Stimulated activated CD4-positive, alpha-beta T cell treated with anti-CD3 and anti-CD28 coated beads, Interleukin-4, amount 100 ng/mL, for 1 hour (primary cell): ENCODE results near the gene IL9.

Experiments
- DNase-seq: peaks from one replicate; pipeline ENCODE4 v3.0.0-alpha.2; 2020

IL9 gene

DNA sequence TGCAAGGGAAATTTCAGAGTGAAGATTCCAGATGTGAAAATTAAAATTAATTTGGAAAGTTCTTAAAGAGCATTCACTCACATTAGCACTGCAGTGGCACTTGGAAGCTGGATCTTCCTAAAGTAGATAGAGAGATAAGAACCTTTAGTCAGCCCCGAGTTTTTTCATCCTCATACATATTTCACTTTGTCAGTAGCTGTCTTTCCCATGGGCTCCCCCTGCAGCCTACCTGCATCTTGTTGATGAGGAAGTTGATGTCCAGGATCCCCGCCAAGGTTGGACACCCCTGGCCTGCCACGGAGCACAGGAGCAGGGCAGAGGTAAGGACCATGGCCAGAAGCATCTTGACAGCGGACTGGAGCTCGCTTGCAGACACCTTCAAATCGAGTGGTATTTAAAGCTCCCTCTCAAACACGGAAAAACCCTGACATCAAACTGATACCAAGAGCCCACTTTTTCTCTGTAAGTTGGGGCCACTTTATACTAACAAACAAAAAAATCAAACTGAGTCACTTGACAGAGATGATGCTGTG lies at the start of gene IL9:
Gene IL9, minus strand, starts transcription at position 368 of the 533 bp plus-strand sequence. Its CDS starts 25 bp downstream, at position 343.
- DNase-seq = no peak

DNA sequence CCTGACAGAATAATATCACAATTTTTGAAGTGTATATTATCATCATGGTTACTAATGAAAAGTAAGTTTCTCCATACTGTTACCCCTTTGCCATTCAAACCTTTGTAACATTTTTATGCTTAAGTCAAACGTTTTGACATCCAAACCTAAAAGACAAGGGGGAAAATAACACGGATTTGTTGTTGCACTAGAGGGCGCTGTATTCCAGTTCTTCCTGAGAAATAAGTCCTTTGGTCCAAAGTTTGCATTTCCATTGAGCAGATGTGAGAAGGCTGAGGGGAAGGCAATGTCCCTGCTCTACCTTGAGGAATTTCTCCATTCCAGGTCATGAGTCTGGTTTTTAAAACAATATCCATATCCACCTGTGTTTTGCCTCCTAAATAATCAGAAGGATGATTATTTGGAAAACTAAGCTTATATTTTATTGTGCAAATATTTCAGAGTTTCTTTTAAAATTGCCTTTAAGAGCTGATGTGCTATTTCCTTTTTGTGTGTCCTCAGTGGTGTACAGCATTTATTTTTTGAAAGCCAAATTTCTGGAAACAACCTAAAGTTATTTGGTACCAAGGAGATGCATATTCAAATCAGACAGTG lies 49.4 kb upstream of the IL9 start:
- no peak for DNase-seq

DNA sequence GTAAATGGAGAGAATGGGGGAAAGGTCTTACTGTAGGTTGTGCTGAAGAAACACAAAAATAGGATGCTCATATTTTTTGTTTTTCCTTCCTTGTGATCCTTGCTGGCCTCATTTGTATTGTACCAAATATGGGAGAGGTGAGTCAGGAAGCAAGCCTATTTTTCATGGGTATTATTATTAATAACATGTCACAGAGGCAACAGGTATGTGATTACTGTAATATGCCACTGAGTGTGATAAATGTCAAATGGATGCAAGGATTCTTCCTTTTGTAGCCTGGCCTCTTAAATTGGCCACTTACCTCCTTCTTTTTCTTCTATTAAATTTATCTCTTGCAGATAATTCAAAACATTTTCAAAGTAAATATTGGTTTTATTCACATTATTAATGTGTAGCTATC lies 48.9 kb upstream of the IL9 start:
- no peak for DNase-seq

DNA sequence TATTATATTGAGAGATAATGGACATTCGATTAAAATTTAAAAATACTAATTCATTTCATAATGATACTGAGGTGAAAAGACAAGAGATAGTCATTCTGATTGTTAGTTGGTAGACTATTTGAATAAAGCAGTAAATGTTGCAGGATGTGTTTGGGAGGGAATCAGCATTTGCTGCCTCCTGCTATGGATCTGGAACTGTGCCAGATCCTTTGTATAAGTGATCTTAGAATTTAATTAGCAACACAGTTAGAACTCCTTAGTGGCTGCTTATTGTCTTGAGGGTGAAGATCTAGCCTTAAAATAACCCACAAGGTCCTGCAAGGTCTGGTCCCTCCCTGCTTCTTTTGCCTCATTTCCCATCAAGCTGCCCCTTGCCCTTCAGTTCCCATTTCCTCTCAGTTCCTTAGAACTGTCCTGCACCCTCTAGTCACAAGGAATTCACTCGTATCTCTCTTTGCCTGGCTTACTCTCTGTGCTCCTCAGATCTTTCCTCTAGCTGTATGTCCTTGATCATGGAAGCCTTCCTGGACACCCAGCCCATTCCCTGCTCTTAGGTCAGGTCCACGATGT lies 46.6 kb upstream of the IL9 start:
- no peak for DNase-seq

DNA sequence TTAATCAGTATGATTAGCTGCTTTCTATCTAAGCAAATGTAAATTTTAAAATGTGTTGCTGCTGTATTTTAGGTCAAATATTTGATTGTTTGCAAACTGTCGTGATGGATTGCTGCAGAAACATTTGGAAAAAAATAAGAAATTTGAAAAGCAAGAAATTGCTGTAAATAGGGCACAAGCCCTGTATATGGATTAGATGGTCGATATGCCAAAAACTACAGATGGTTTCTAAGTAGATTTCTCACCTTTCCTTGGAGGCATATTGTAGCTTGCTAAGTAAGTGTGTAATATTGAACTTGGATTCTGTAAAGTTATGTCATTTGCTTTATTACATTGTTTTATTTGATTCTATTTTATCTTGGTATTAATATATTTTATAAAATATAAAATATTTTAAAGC lies 46.1 kb upstream of the IL9 start:
- no peak for DNase-seq

DNA sequence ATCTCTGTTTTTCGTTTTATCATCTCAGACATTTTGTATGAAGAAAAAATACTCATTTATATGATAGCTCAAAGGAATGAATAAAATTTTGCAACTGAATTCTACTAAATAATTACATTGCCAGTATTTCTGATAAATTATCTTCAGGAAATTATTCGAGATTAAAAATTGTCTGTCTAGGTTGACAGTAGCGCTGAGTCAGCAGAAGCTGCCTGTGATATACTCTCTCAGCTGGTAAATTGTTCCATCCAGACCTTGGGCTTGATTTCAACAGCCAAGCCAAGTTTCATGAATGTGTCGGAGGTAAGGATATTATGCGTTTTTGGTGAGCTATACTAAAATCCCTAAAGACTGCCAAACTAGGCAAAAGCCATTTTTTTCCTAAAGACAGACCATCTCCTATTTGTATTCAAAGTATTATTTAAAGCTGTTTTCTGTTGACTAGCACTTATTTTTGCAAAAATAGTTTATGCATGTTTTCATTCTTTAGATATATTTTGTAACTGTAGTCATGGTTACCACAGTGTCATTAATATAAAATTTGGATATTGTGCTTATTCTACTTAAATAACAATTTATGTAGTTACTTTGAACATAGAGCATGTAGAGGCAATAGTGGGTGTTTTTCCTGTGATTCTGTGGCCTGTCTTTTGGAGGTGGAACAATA lies 41.7 kb upstream of the IL9 start:
- no peak for DNase-seq

DNA sequence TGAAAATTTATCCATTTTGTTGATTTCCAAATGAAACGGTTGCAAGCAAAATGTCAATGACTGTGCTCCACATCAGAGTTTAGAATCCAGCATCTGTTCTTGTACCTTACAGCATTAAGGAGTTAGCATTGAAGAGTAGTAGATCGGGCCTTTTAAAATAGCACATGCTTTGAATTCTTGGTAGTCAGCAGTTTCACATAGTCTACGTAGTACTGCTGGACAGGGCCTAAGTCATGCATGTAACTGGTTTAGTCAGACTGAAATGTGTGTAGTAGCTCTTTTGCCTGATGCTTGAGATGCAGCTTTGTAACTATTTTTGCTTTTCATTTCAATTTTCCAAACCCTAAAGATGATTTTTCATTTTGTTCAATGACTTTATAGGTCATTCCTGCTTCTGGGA lies 39.3 kb upstream of the IL9 start:
- DNase-seq = no peak

DNA sequence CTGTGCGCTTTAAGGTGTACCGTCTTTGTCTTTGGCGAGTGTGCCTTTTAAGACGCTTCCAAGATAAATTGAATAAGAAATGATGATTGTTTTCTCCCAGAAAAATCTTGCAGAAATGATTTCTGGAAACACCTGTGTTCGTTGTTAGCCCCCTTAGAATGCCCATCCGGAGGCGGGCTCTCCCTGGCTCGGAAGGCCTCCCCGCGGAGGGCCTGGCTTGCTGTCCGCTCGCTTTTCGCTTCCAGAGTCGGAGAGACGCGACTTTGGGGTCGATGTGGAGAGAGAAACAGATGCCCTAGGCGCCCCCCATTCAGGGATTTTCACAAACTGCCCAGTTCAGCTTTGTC lies 35.3 kb upstream of the IL9 start:
- DNase-seq = no peak

DNA sequence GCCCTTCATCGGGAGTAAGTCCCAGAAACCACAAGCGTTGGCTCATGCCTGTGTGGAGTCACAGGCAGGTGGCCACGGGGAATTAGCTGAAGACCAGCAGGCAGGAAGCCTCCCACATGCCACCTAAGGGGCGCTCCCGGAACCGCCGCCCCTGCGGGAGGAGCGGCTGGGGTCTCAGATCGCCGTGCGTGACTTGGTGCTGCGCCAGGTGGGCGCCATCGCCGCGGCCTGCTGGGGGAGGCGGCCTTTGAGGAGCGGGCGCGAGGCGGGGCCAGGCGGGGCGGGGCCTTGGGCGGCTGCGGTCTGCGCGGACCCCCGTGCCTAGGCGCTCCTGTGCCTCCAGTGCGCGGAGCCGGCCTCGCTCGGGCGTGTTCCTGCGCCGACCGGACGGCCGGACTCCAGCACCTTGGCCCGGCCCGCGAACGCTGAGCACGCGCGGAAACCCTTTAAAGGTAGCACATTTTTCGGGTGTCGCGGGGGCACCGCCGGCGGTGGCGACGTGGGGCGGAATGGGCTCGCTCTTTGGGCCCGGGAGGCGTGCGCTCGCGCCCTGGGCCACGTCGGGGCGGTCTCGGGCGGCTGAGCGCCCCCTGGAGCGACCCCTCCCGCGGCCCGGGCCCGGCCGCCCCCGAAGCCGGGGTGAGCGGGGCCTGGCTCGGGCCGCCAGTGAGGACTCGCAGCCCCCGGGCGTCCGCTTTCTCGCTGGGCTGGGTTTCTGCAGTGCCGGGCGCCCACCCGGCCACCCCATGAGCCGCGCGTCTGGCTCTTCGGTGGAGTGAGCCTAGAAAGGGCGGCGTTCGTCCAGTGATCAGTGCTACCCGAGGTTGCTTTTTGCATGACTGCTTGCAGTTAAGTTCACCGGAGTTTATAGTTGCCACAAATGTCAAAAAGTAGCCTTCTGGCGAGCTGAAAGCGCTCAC lies 34.6 kb upstream of the IL9 start:
- DNase-seq = no peak

DNA sequence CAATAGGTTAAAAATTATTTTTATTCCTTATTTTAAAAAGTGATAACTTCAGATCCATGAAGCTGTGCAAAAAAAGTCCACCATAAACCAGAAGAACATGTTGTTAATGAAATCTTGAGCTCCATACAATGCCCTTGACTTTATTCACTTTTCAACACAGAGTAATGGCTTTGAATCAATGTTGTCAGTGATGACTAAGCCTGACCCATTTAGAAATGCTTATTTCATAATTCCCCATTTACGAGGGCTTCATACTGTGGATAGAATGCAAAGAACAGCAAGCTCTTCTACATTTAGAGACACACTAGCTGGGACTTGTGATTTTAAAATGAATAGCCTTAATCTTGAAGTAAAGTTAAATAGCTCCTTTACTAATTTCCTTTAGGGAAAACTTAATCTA lies 25.7 kb upstream of the IL9 start:
- DNase-seq = no peak

DNA sequence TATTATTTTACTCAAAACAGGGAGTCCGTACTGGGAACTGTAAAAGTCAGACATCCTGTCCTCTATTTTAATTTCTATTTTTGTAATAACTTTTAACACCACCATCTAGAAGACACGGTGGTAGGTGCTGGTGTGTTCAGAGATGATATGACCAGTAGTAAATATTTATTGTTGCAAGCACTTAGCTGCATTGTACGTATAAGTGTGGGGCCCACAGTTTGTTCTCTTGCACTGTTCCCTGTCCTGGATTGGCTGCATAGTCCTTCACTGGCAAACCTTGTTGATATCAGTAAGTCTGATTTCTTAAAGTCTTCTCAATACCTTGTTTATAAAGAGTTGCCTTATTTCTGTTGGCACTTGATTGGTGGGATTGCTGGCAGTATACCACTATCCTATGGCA lies 24.6 kb upstream of the IL9 start:
- DNase-seq = no peak

DNA sequence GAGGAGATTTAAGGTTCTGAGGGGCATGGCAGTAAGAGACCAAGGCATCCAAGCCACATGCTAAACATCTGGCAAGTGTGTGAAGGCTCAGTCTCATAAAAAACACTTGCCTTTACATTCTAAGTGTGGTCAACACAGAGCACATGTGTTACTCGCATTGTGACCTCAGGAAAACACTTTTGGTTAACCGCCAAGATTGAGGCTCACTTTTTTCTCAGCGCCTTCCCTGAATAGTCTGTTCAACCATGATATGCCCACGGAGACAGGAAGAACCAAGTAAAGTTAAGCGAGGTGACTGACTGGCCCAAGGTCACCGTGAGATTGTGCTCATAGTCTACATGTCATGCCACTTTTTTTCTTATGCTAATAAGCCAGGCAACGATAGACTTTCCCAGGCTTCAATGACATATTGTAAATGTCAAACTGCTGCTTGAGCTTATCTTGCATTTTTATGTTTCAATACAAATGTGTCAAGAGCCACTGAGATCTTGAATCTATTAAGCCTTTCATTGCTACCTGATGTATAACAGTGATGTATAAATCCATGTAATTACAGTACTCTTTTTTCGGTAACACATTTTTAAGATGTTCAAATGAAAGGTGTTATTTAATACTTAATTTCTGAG lies 21.1 kb upstream of the IL9 start:
- no peak for DNase-seq

DNA sequence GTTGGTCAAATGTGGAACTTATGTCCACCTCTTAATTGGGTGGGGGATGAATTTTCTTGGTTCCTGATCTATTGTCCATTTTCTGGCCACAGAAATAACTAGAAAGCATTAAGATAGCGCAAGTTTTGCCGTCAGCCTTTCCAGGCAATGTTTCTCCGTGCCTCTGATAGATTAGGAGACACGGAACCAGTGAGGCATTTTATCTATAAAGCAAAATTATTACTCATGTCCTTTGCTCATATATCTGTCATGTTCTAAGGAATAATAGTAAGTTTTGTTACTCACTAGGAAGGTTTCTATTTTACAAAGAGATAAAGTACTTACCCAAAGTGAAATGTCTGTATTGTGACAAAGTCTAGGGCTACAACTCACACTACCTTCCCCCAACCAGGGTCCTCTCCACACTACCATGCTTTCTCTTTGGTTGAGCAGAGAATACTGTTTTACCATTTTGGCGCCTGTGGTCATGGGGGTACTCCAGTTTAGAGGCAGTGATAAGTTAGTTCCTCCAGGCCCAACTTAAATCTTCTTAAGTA lies 19.9 kb upstream of the IL9 start:
- no peak for DNase-seq

DNA sequence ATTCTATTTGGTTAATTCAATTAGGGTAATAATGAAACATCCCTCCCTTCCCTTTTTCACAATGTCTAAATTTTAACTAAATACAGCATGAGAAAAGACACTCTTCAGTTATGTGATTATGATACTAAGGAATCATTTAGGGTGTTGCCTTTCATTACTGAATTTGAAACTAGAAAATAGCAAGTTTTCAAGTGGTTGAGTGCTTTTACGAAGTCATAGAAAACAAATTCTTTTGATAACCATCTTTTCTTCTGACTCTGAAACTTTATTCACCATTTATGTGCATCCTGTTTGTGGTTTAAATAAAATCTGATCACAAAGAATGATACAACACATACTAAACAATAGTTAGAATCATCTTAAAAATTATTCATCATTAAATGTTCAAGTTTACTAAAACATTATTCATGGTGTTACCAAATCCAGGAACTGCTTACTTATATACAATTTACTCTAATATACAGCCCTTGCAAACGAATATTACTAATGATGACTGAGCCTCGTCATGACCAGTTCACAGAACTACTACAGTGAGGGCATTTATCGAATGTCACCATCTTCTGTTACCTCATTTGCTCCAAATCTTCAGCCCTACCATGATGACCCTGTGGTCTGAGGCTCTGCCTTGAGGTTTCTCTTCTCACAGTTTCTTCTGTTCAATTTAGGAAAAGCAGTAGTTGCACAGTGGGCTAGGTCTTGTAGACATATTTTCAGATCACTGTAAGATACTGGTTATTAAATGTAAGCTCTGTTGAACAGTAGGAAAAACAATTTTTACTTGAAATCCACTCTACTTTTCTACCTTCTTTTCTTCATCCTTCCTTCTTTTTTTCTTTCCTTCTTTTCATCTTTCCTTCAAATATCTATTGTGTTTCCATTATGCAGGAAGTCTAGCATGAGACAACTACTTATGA lies 18.3 kb upstream of the IL9 start:
- DNase-seq = no peak

DNA sequence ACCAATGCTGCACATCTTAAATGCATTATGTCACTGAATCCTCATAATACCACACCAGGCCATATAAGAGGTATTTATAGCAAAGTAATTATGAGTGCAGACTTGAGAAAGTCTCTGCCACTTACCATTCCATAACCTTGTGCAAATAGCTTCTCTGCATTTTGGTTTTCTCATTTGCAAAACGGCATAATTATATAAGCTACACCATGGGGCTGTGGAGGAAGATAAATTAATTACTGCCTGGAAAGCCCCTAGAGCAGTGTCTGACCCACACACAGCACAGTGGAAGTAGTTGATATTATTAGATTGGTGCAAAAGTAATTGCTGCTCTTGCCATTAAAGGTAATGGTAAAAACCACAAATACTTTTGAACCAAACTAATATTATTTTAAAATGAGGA lies 9.5 kb upstream of the IL9 start:
- DNase-seq = no peak

DNA sequence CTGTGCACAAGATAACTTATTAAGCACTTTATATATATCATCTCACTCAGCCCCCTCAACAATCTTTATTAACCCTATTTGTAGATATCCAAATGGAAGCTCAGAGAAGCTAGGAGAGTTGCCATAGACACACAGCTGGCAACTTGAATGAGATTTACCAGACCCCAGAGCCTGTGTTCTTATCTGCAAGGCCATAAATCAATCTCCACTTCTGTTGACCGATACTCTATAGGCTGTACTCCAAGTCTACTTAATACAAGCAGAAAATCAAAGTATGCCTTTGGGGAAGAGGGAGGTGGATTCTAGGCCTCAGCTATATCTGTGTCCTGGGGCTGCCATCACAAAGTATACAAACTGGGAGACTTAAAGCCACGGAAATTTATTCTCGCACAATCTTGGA lies 6.0 kb upstream of the IL9 start:
- DNase-seq = no peak

DNA sequence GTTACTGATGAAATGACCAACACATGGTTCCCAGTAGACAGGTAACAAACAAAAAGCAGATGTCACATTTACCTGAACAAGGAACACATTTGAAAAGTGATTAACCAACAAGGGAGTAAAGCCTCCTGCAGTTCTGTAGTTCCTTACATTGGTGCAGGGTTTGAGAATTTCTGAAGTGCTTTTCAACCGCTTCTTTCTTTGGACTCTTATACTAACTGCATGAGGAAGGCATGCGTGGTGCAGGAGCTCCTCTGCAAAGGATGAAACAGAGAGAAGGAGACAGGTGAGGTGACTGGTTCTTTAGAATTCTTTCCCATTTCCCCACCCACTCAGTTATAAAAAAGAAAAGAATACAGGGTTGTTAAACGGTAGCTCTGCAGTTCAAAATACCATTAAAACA lies 4.6 kb upstream of the IL9 start:
- DNase-seq = no peak

DNA sequence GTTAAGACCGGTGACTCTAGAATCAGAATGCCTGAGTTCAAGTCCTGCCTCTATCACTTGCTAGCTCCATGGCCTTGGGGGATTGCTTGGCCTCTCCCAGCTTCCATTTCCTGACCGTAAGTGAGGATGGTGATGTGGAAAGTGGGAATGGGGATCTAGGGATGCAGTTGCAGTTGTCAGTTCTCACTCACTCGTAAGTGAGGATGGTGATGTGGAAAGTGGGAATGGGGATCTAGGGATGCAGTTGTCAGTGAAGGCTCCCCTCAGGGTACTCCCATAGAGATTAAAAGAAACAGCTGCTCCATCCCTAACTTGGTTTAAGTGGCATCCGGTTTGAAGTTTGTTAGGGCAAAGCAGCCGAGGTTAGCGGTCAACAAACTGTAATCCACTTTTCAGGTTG lies 3.0 kb upstream of the IL9 start:
- DNase-seq = no peak

DNA sequence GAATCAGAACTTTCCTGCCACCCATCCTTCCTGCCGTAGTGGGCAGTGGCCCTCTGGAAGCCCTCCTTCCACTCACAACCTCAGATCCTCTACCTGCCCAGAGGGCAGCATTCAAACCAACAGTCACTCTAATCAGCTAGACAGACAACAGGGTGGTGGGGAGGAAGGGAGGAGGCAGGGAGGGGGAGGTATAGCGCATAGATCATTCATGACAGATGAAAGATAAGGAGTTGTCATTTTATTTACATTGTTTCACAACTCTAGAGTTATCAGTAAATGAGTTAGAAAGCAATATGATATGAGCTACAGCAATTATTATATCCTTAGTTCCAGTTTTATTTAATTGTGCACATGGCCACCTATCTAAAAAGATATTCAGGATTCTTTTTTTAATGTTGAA lies 852 bp downstream of the IL9 start:
- DNase-seq = no peak

DNA sequence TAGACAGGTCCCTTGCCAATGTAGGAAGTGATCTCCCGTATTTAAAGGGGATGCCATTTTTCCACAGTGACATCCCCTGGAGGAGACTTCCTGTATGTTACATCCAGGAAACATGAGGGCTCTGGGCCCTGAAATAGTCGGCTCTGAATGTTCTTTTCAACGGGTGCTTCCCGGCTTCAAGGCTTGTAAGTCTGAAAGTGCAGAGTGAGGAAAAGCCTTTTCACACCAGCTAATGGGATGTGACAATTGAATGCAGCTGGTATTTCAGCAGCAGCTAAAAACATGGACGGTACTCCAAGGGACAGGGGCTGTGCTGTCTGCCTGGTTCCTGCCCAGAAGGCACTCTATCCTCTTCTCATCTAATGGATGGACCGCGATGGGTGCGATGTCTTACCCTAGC lies 1.4 kb downstream of the IL9 start:
- DNase-seq = no peak

DNA sequence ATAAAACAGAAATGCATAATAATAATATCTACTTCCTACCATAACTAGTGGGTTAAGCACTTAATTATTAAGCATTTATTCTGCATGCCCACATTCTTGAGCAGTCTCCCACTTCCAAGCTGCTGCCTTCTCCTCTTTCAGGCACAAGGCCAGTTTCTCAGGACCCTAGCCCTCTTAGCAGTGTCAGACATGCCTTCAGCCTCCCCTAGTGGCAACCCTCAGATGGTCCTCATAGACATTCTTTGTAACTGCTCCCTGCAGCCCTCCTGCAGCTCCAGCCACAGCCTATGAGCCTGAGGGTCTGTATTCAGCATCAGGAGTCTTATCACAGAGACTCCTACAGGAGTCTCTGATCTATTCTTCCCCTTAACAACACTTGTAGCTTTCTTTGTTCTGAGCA lies 3.9 kb downstream of the IL9 start:
- DNase-seq = no peak

DNA sequence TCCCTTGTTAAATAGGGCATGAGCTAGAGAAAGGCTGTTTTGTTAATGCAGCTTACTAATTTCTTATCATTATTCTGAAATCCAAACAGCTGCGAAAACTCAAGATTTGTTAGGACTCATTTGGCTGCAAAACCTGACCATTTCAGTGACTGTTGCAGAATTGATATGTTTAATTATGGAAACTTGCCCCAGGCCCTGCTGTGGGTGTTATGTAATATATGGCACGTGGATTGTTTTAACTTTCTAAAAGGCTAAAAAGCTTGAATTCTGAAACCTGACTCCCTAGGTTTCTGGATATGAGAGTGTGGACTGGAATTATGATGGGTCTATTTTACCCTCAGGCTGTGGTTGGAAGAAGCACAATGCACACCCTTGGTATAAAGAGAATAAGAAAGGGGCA lies 4.4 kb downstream of the IL9 start:
- no peak for DNase-seq
